K562 (cell line): ENCODE data around the gene HLA-DPA1. TPM values are rescaled to one million over a fixed set of nuclear protein-coding genes. Genes with fewer than 3 reads are reported as not detected.

ENCODE experiments used
- ATAC-seq: fragments of 200-7000 bp; cut with Tn5 transposase; 3 replicates; pipeline ENCODE4 v1.9.1; 2020; ENCODE audit warnings: moderate library complexity
- BruUV-seq: library from RNA; stranded (reverse); fragments of 400-500 nt; replicated peaks from 2 replicates; lab custom pipeline; 2021; lab: Mats Ljungman, UMichigan
- CTCF ChIA-PET: fragments of 300-600 bp; formaldehyde crosslinking; extraction: SDS; loops from one replicate; lab custom pipeline; 2021; ENCODE audit warnings: low intra/inter-chr PET ratio; lab: Yijun Ruan, JAX
- POLR2A ChIA-PET: fragments of 300-600, 350-650 bp; sonication (Branson Sonifier 250); formaldehyde crosslinking; extraction: SDS; loops from one replicate; lab custom pipeline; 2021; ENCODE audit warnings: antibody characterized with exemption, inconsistent platforms; lab: Yijun Ruan, JAX
- DNase-seq, 4 experiments: peaks; one replicate each; pipeline versions ENCODE4 v3.0.0 to v3.0.0-alpha.2; 2011 to 2018; ENCODE audit warnings: low spot score in 3 of 4, mixed read lengths in 3 of 4; ENCODE audit errors: extremely low read depth in 1 of 4
- FAIRE-seq: peaks from 2 replicates; lab custom pipeline; 2011; peaks lifted over from hg19 to GRCh38; lab: Jason Lieb, UNC
- H2AFZ ChIP-seq: 2 replicates; pipeline ENCODE4 v1.6.0; 2011; ENCODE audit warnings: low read depth, low read length, control low read depth, inconsistent platforms
- H3K27ac ChIP-seq: fragments of 200-600 bp; 3 replicates; pipeline ENCODE4 v1.8.0; 2011; ENCODE audit warnings: low read depth, mild to moderate bottlenecking, control low read depth, inconsistent platforms, low read length, moderate library complexity, mixed read lengths; ENCODE audit errors: extremely low read depth
- H3K27me3 ChIP-seq, 2 experiments: fragments of 300-600 bp in 1 of 2; 2 replicates in 1 of 2; 3 replicates in 1 of 2; pipeline versions ENCODE4 v1.6.0 to v1.8.0; 2011; ENCODE audit warnings: inconsistent platforms in 2 of 2, low read length in 2 of 2, mild to moderate bottlenecking in 1 of 2, mixed read lengths in 1 of 2, moderate library complexity in 1 of 2; ENCODE audit not compliant: control insufficient read depth in 2 of 2, insufficient read depth in 2 of 2
- H3K36me3 ChIP-seq: fragments of 300-600 bp; 3 replicates; pipeline ENCODE4 v1.8.0; 2011; ENCODE audit warnings: mild to moderate bottlenecking, low read length, inconsistent platforms; ENCODE audit not compliant: control insufficient read depth, insufficient read depth
- H3K4me1 ChIP-seq, 2 experiments: fragments of 200-600 bp in 1 of 2; replicated peaks in 1 of 2; 2 replicates in 1 of 2; 3 replicates in 1 of 2; pipeline versions ENCODE4 v1.5.1 to v1.8.0; 2011; ENCODE audit warnings: inconsistent platforms in 2 of 2, low read length in 2 of 2, mild to moderate bottlenecking in 1 of 2, mixed read lengths in 1 of 2, moderate library complexity in 1 of 2; ENCODE audit not compliant: control insufficient read depth in 2 of 2, insufficient read depth in 2 of 2
- H3K4me2 ChIP-seq: 2 replicates; pipeline ENCODE4 v1.6.1; 2011; ENCODE audit warnings: low read length, control low read depth, inconsistent platforms, mixed read lengths; ENCODE audit not compliant: insufficient read depth
- H3K4me3 ChIP-seq: fragments of 200-600 bp; sonication (generic), shearing (Covaris generic); 2 replicates; pipeline ENCODE4 v1.5.1; 2016; ENCODE audit warnings: control low read depth, inconsistent platforms
- H3K79me2 ChIP-seq: fragments of 200-600 bp; 3 replicates; pipeline ENCODE4 v1.8.0; 2011; ENCODE audit warnings: low read length, inconsistent platforms; ENCODE audit not compliant: control insufficient read depth, insufficient read depth
- H3K9ac ChIP-seq, 2 experiments: 2 replicates each; pipeline versions ENCODE4 v1.6.0 to v1.6.1; 2011; ENCODE audit warnings: low read depth in 2 of 2, low read length in 2 of 2, control low read depth in 1 of 2, inconsistent platforms in 1 of 2, mild to moderate bottlenecking in 1 of 2, mixed read lengths in 1 of 2; ENCODE audit not compliant: insufficient read depth in 1 of 2
- H3K9me1 ChIP-seq: one replicate; pipeline ENCODE4 v1.6.0; 2011; ENCODE audit warnings: inconsistent platforms, mild to moderate bottlenecking, low read length, moderate library complexity; ENCODE audit not compliant: control insufficient read depth, insufficient read depth
- H3K9me3 ChIP-seq: replicated peaks from 2 replicates; pipeline ENCODE4 v1.5.1; 2011; ENCODE audit warnings: low read depth, low read length, inconsistent platforms; ENCODE audit not compliant: control insufficient read depth, insufficient read depth
- H4K20me1 ChIP-seq: replicated peaks from 2 replicates; pipeline ENCODE4 v1.6.1; 2011; ENCODE audit warnings: low read length, inconsistent platforms, mixed read lengths; ENCODE audit not compliant: control insufficient read depth, insufficient read depth
- MXI1 ChIP-seq: IDR thresholded peaks from 2 replicates; pipeline ENCODE4 v1.6.1; 2011; ENCODE audit warnings: low read depth, mild to moderate bottlenecking, improper control_type of control experiment, low read length
- POU5F1 ChIP-seq: fragments of 150-350 bp; IDR thresholded peaks from 2 replicates; pipeline ENCODE4 v1.6.1; 2014; ENCODE audit warnings: borderline replicate concordance, low read length, low read depth, mild to moderate bottlenecking; ENCODE audit not compliant: partially characterized antibody
- SPI1 ChIP-seq: IDR thresholded peaks from 2 replicates; pipeline ENCODE4 v1.6.1; 2011; ENCODE audit warnings: low read depth, low read length, control low read depth, borderline replicate concordance
- SREBF1 ChIP-seq: fragments of 150-350 bp; IDR thresholded peaks from 2 replicates; pipeline ENCODE4 v1.6.1; 2014; ENCODE audit warnings: antibody characterized with exemption, low read depth, low read length, borderline replicate concordance
- TCF7 ChIP-seq: sonication (generic); IDR thresholded peaks from 2 replicates; pipeline ENCODE4 v1.6.1; 2016; ENCODE audit warnings: antibody characterized with exemption, borderline replicate concordance
- TCF7L2 ChIP-seq: fragments of 150-350 bp; IDR thresholded peaks from 2 replicates; pipeline ENCODE4 v1.6.1; 2016; ENCODE audit warnings: low read depth, mild to moderate bottlenecking, low read length, moderate library complexity
- TFE3 ChIP-seq: fragments of 450-650 bp; formaldehyde crosslinking; IDR thresholded peaks from 2 replicates; pipeline ENCODE4 v1.4.0; 2020; ENCODE audit warnings: mild to moderate bottlenecking, mixed read lengths
- ZBTB9 ChIP-seq: fragments of 450-650 bp; formaldehyde crosslinking; IDR thresholded peaks from 2 replicates; pipeline ENCODE4 v1.4.0; 2020; ENCODE audit warnings: mild to moderate bottlenecking, moderate library complexity
- WGBS: fragments of 100-300 bp; shearing (Covaris generic); methylation state at CpG from one replicate; pipeline ENCODE4 v1.1.6; 2016; ENCODE audit warnings: low coverage, mixed read lengths; ENCODE audit not compliant: insufficient coverage; ENCODE audit errors: missing lambda C conversion rate; 5-methylcytosine and 5-hydroxymethylcytosine counted together
- in situ Hi-C: fragments of 300-500 bp; cut with MboI; formaldehyde crosslinking; loops from 4 replicates; pipeline ENCODE4 v1.15.0; 2018; ENCODE audit warnings: inconsistent platforms, mixed read lengths
- intact Hi-C: fragments of 100-400 bp; cut with micrococcal nuclease; formaldehyde crosslinking; loops from 2 replicates; pipeline ENCODE4 v1.14.2; 2022
- polyA plus RNA-seq, 8 experiments: library from polyadenylated mRNA; depleted of rRNA in 4 of 8; stranded (reverse) in 5 of 8; unstranded in 3 of 8; fragments of >200 nt; fragmentation: Nextera tagmentation in 2 of 8; fragmentation: Illumina TruSeq in 1 of 8; extraction: Ambion mirVana in 2 of 8; extraction: Trizol in 1 of 8; gene quantifications; 2 replicates each; pipeline versions ENCODE4 v1.2.1 to v1.2.3, GENCODE V29; 2011 to 2014; ENCODE audit warnings: inconsistent platforms in 1 of 8, missing spikeins in 1 of 8
- total RNA-seq, 7 experiments: library from RNA; depleted of rRNA in 6 of 7; stranded (reverse); fragments of >200 nt in 6 of 7; fragmentation: Illumina TruSeq in 2 of 7; extraction: Trizol in 2 of 7; gene quantifications; 2 replicates each; pipeline versions ENCODE4 v1.2.1 to v1.2.3, GENCODE V29; 2011 to 2021; ENCODE audit warnings: low replicate concordance in 1 of 7
- TF ChIP-seq, protein P1 (sequence below): sonication (generic); formaldehyde crosslinking; IDR thresholded peaks from 2 replicates; pipeline ENCODE4 v1.8.0; 2022; ENCODE audit warnings: missing genetic modification reagents, mild to moderate bottlenecking, borderline replicate concordance
- TF ChIP-seq, protein P2 (sequence below): sonication (generic); IDR thresholded peaks from 2 replicates; pipeline ENCODE4 v1.6.1; 2016
- TF ChIP-seq, protein P3 (sequence below), 2 experiments: fragments of 450-650 bp in 1 of 2; IDR thresholded peaks; 2 replicates each; pipeline ENCODE4 v1.6.1; 2011 to 2017; ENCODE audit warnings: low read depth in 2 of 2, antibody characterized with exemption in 1 of 2, borderline replicate concordance in 1 of 2, low read length in 1 of 2, mild to moderate bottlenecking in 1 of 2, mixed read lengths in 1 of 2; ENCODE audit not compliant: control insufficient read depth in 1 of 2
- TF ChIP-seq, protein P4 (sequence below): fragments of 450-650 bp; formaldehyde crosslinking; IDR thresholded peaks from 2 replicates; pipeline ENCODE4 v1.4.0; 2022; ENCODE audit warnings: missing genetic modification characterization

The HLA-DPA1 gene
- total and polyA plus RNA-seq, 9 of the 15 experiments (the other 6 are each of a cell fraction or from before 2014, with no cell fraction given): 0.23 to 0.93 (median 0.55) TPM

GRCh38 chr6:33092385-33092784, 18.9 kb upstream of the HLA-DPA1 start:
- in situ Hi-C loops: no loop called here
- TF ChIP-seq, protein P1, sequence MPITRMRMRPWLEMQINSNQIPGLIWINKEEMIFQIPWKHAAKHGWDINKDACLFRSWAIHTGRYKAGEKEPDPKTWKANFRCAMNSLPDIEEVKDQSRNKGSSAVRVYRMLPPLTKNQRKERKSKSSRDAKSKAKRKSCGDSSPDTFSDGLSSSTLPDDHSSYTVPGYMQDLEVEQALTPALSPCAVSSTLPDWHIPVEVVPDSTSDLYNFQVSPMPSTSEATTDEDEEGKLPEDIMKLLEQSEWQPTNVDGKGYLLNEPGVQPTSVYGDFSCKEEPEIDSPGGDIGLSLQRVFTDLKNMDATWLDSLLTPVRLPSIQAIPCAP (CRISPR knock-in tag): no peak
- TF ChIP-seq SREBF1 (no peak), MXI1 (no peak), TCF7 (no peak), TCF7L2 (no peak), POU5F1 (no peak), ZBTB9 (CRISPR knock-in tag) (no peak), SPI1 (no peak), TFE3 (CRISPR knock-in tag) (no peak)
- TF ChIP-seq, protein P2, sequence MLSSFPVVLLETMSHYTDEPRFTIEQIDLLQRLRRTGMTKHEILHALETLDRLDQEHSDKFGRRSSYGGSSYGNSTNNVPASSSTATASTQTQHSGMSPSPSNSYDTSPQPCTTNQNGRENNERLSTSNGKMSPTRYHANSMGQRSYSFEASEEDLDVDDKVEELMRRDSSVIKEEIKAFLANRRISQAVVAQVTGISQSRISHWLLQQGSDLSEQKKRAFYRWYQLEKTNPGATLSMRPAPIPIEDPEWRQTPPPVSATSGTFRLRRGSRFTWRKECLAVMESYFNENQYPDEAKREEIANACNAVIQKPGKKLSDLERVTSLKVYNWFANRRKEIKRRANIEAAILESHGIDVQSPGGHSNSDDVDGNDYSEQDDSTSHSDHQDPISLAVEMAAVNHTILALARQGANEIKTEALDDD: no peak
- TF ChIP-seq, protein P3, sequence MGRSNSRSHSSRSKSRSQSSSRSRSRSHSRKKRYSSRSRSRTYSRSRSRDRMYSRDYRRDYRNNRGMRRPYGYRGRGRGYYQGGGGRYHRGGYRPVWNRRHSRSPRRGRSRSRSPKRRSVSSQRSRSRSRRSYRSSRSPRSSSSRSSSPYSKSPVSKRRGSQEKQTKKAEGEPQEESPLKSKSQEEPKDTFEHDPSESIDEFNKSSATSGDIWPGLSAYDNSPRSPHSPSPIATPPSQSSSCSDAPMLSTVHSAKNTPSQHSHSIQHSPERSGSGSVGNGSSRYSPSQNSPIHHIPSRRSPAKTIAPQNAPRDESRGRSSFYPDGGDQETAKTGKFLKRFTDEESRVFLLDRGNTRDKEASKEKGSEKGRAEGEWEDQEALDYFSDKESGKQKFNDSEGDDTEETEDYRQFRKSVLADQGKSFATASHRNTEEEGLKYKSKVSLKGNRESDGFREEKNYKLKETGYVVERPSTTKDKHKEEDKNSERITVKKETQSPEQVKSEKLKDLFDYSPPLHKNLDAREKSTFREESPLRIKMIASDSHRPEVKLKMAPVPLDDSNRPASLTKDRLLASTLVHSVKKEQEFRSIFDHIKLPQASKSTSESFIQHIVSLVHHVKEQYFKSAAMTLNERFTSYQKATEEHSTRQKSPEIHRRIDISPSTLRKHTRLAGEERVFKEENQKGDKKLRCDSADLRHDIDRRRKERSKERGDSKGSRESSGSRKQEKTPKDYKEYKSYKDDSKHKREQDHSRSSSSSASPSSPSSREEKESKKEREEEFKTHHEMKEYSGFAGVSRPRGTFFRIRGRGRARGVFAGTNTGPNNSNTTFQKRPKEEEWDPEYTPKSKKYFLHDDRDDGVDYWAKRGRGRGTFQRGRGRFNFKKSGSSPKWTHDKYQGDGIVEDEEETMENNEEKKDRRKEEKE (IDR thresholded peaks at IDR 0.05; ENCODE audit: borderline replicate concordance in 1 of 2, control insufficient read depth in 1 of 2, low read depth in 2 of 2, low read length in 1 of 2): no peak
- TF ChIP-seq, protein P4, sequence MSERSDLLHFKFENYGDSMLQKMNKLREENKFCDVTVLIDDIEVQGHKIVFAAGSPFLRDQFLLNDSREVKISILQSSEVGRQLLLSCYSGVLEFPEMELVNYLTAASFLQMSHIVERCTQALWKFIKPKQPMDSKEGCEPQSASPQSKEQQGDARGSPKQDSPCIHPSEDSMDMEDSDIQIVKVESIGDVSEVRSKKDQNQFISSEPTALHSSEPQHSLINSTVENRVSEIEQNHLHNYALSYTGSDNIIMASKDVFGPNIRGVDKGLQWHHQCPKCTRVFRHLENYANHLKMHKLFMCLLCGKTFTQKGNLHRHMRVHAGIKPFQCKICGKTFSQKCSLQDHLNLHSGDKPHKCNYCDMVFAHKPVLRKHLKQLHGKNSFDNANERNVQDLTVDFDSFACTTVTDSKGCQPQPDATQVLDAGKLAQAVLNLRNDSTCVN: no peak

More at GRCh38 chr6:33092385-33092784, 18.9 kb upstream of the HLA-DPA1 start:
- H3K9ac ChIP-seq: no peak overlapping the region
- CTCF ChIA-PET: interaction anchor here (0.5 to 4.1 kb wide), 3 partner anchors 77 to 216 kb away, joined by 4 to 19 read pairs (median 5); no protein-coding TSS in a partner anchor
- no peak overlapping the region for H3K4me3 ChIP-seq
- H3K36me3 ChIP-seq: no peaks in the 10 kb centered on the region
- no peak overlapping the region for H3K27ac ChIP-seq
- H3K4me2 ChIP-seq: no peak overlapping the region
- no peaks in the 10 kb centered on the region for H4K20me1 ChIP-seq
- DNase-seq (no peak), ATAC-seq (no peak), FAIRE-seq (no peak)
- H3K9me1 ChIP-seq: no peaks in the 10 kb centered on the region
- no TSS peak for BruUV-seq
- POLR2A ChIA-PET: no interaction called here
- intact Hi-C loops: loop anchor here (10.0 kb wide), 1 partner anchor 208 kb away; no protein-coding TSS in a partner anchor
- no peak overlapping the region for H2AFZ ChIP-seq
- H3K4me1 ChIP-seq: no peaks in the 10 kb centered on the region
- peaks cover 0 to 40% of the 10 kb centered on the region in 2 experiments; a peak in 2 of 5 replicates for H3K27me3 ChIP-seq
- no peaks in the 10 kb centered on the region for H3K79me2 ChIP-seq
- no peaks in the 10 kb centered on the region; the same call in 1 of the 2 replicates for H3K9me3 ChIP-seq
- 2% methylated on average over 3 of the region's 3 CpGs for WGBS
